IMR-90 (cell line): ENCODE measurements around the gene CYB561D1. TPM values are rescaled to one million over a fixed set of nuclear protein-coding genes. Genes with fewer than 3 reads are reported as not detected.
A peak's percentile ranks its signal among the peaks of the same experiment; 100 is the strongest.

Source experiments
- ATAC-seq: fragments of 200-7000 bp; cut with Tn5 transposase; 2 replicates; pipeline ENCODE4 v1.9.1; 2020; ENCODE audit warnings: low read depth, mild to moderate bottlenecking, moderate library complexity
- BruUV-seq: library from RNA; stranded (reverse); fragments of 400-500 nt; replicated peaks from 2 replicates; lab custom pipeline; 2021; lab: Mats Ljungman, UMichigan
- CTCF ChIA-PET: fragments of 300-600 bp; formaldehyde crosslinking; extraction: SDS; loops from one replicate; lab custom pipeline; 2021; ENCODE audit warnings: antibody characterized with exemption; lab: Yijun Ruan, JAX
- POLR2A ChIA-PET: fragments of 300-600 bp; sonication (Branson Sonifier 250); formaldehyde crosslinking; loops from one replicate; lab custom pipeline; 2022; ENCODE audit warnings: antibody characterized with exemption; ENCODE audit not compliant: unreplicated experiment; lab: Charles Lee
- DNase-seq: peaks from one replicate; pipeline ENCODE4 v3.0.0; 2013
- H2AFZ ChIP-seq: replicated peaks from 2 replicates; pipeline ENCODE3; 2013; ENCODE audit warnings: low read length, mild to moderate bottlenecking; ENCODE audit not compliant: poor library complexity
- H2AK5ac ChIP-seq: 2 replicates; pipeline ENCODE4 v1.6.1; 2013; ENCODE audit warnings: low read depth, low read length, inconsistent platforms
- H2AK9ac ChIP-seq: replicated peaks from 2 replicates; pipeline ENCODE3; 2013; ENCODE audit warnings: mild to moderate bottlenecking, low read depth, low read length, moderate library complexity; ENCODE audit not compliant: poor library complexity
- H2BK120ac ChIP-seq: 2 replicates; pipeline ENCODE4 v1.6.1; 2013; ENCODE audit warnings: low read depth, low read length, inconsistent platforms
- H2BK15ac ChIP-seq: 3 replicates; pipeline ENCODE4 v1.6.1; 2013; ENCODE audit warnings: low read depth, low read length, inconsistent platforms
- H2BK20ac ChIP-seq: 2 replicates; pipeline ENCODE4 v1.6.1; 2013; ENCODE audit warnings: low read depth, mild to moderate bottlenecking, inconsistent platforms, low read length, moderate library complexity
- H2BK5ac ChIP-seq: 2 replicates; pipeline ENCODE4 v1.6.1; 2013; ENCODE audit warnings: mild to moderate bottlenecking, low read depth, low read length, inconsistent platforms; ENCODE audit not compliant: poor library complexity, severe bottlenecking
- H3K14ac ChIP-seq: replicated peaks from 2 replicates; pipeline ENCODE4 v1.6.1; 2013; ENCODE audit warnings: low read depth, low read length, inconsistent platforms
- H3K18ac ChIP-seq: 2 replicates; pipeline ENCODE4 v1.6.1; 2013; ENCODE audit warnings: low read depth, low read length, control low read depth
- H3K23ac ChIP-seq: 2 replicates; pipeline ENCODE4 v1.6.1; 2013; ENCODE audit warnings: low read depth, low read length, inconsistent platforms
- H3K27ac ChIP-seq: 2 replicates; pipeline ENCODE4 v1.5.1; 2013; ENCODE audit warnings: mild to moderate bottlenecking, control low read depth, low read length; ENCODE audit not compliant: insufficient read depth
- H3K27me3 ChIP-seq: 2 replicates; pipeline ENCODE4 v1.6.1; 2013; ENCODE audit warnings: low read length; ENCODE audit not compliant: control insufficient read depth, insufficient read depth
- H3K36me3 ChIP-seq: 2 replicates; pipeline ENCODE4 v1.6.1; 2013; ENCODE audit warnings: low read length, mixed read lengths; ENCODE audit not compliant: control insufficient read depth, insufficient read depth
- H3K4ac ChIP-seq: 2 replicates; pipeline ENCODE4 v1.6.1; 2013; ENCODE audit warnings: low read depth, low read length, inconsistent platforms
- H3K4me1 ChIP-seq: 2 replicates; pipeline ENCODE4 v1.6.1; 2013; ENCODE audit warnings: low read length, mixed read lengths; ENCODE audit not compliant: control insufficient read depth, insufficient read depth
- H3K4me2 ChIP-seq: 2 replicates; pipeline ENCODE4 v1.6.1; 2013; ENCODE audit warnings: low read depth, mild to moderate bottlenecking, control low read depth, low read length, moderate library complexity
- H3K4me3 ChIP-seq: 2 replicates; pipeline ENCODE4 v1.5.1; 2013; ENCODE audit warnings: low read depth, mild to moderate bottlenecking, control low read depth, low read length, moderate library complexity; ENCODE audit not compliant: insufficient read depth
- H3K56ac ChIP-seq: 2 replicates; pipeline ENCODE4 v1.6.1; 2013; ENCODE audit warnings: low read length, inconsistent platforms; ENCODE audit not compliant: insufficient read depth; ENCODE audit errors: extremely low read depth
- H3K79me1 ChIP-seq, 2 experiments: 2 replicates each; pipeline ENCODE4 v1.6.1; 2013; ENCODE audit warnings: low read length in 2 of 2, inconsistent platforms in 1 of 2, low read depth in 1 of 2
- H3K9ac ChIP-seq: 2 replicates; pipeline ENCODE4 v1.6.1; 2013; ENCODE audit warnings: low read depth, low read length, control low read depth
- H3K9me1 ChIP-seq: 2 replicates; pipeline ENCODE4 v1.6.1; 2013; ENCODE audit warnings: low read length, inconsistent platforms; ENCODE audit not compliant: insufficient read depth
- H3K9me3 ChIP-seq: 2 replicates; pipeline ENCODE4 v1.6.1; 2013; ENCODE audit warnings: low read length; ENCODE audit not compliant: control insufficient read depth, insufficient read depth
- H4K20me1 ChIP-seq: 2 replicates; pipeline ENCODE4 v1.6.1; 2013; ENCODE audit warnings: low read length, inconsistent platforms; ENCODE audit not compliant: insufficient read depth
- H4K5ac ChIP-seq: 2 replicates; pipeline ENCODE4 v1.6.1; 2013; ENCODE audit warnings: mild to moderate bottlenecking, low read depth, low read length, control low read depth
- H4K8ac ChIP-seq, 2 experiments: 2 replicates each; pipeline ENCODE4 v1.6.1; 2013; ENCODE audit warnings: low read depth in 2 of 2, low read length in 2 of 2, control low read depth in 1 of 2, inconsistent platforms in 1 of 2
- H4K91ac ChIP-seq: 2 replicates; pipeline ENCODE4 v1.6.1; 2013; ENCODE audit warnings: low read depth, low read length, inconsistent platforms; ENCODE audit not compliant: insufficient read depth
- BHLHE40 ChIP-seq: fragments of 150-350 bp; IDR thresholded peaks from 2 replicates; pipeline ENCODE4 v1.6.1; 2016; ENCODE audit warnings: mild to moderate bottlenecking, low read depth, low read length
- CEBPB ChIP-seq: IDR thresholded peaks from 2 replicates; pipeline ENCODE4 v1.6.1; 2012; ENCODE audit warnings: low read depth, low read length, improper control_type of control experiment
- ELK1 ChIP-seq: fragments of 150-350 bp; IDR thresholded peaks from 2 replicates; pipeline ENCODE4 v1.6.1; 2016; ENCODE audit warnings: low read depth, mild to moderate bottlenecking, low read length, moderate library complexity, borderline replicate concordance
- FOS ChIP-seq: fragments of 150-350 bp; IDR thresholded peaks from 2 replicates; pipeline ENCODE4 v1.6.1; 2016; ENCODE audit warnings: low read depth, low read length
- POLR2A ChIP-seq: IDR thresholded peaks from 2 replicates; pipeline ENCODE4 v1.6.1; 2012; ENCODE audit warnings: mild to moderate bottlenecking, low read depth, low read length
- RAD21 ChIP-seq: IDR thresholded peaks from 2 replicates; pipeline ENCODE4 v1.6.1; 2012; ENCODE audit warnings: low read length, improper control_type of control experiment
- RCOR1 ChIP-seq: IDR thresholded peaks from 2 replicates; pipeline ENCODE4 v1.6.1; 2012; ENCODE audit warnings: mild to moderate bottlenecking, low read length, improper control_type of control experiment; ENCODE audit not compliant: insufficient replicate concordance
- WGBS, 2 experiments: methylation state at CpG; one replicate each; pipeline versions ENCODE4 v1.1.5 to v1.1.7; 2013; ENCODE audit warnings: missing lambda C conversion rate in 2 of 2; ENCODE audit not compliant: insufficient read length in 1 of 2; ENCODE audit errors: extremely low coverage in 2 of 2; 5-methylcytosine and 5-hydroxymethylcytosine counted together
- dilution Hi-C: fragments of 300-500 bp; cut with HindIII; formaldehyde crosslinking; loops from one replicate; pipeline ENCODE4 v1.14.3; 2018; ENCODE audit warnings: low sequenced_read_pairs; ENCODE audit not compliant: unreplicated experiment
- in situ Hi-C: fragments of 300-500 bp; cut with MboI; formaldehyde crosslinking; loops from 3 replicates; pipeline ENCODE4 v1.14.3; 2019; ENCODE audit warnings: low sequenced_read_pairs, inconsistent platforms, mixed read lengths
- intact Hi-C: fragments of 100-400 bp; cut with micrococcal nuclease; formaldehyde crosslinking; loops from 2 replicates; pipeline ENCODE4 v1.10.0; 2022
- polyA plus RNA-seq, 3 experiments: library from polyadenylated mRNA; depleted of rRNA; stranded (reverse); fragments of >200 nt; gene quantifications; 2 replicates each; pipeline ENCODE4 v1.2.3, GENCODE V29; 2012; ENCODE audit warnings: low replicate concordance in 1 of 3
- total RNA-seq: library from RNA; depleted of rRNA; stranded (reverse); fragments of >200 nt; gene quantifications from 2 replicates; pipeline ENCODE4 v1.2.3, GENCODE V29; 2012

Gene CYB561D1
- total and polyA plus RNA-seq, 2 of the 4 experiments (the other 2 are of a cell fraction), result 5.7 to 8.1 TPM

GRCh38 chr1:109534307-109534858 is 40.5 kb downstream of the CYB561D1 start (continued):
- TF ChIP-seq CEBPB (no peak), RCOR1 (no peak)

- H3K23ac ChIP-seq, result no peak overlapping the region
- no peak overlapping the region for H2BK20ac ChIP-seq
- no peak overlapping the region for H3K4me3 ChIP-seq
- no peak overlapping the region for H3K27ac ChIP-seq
- H2AK9ac ChIP-seq, result no peak overlapping the region
- H3K4me1 ChIP-seq, result peaks cover 4% of the 10 kb centered on the region
- H4K5ac ChIP-seq, result no peak overlapping the region
- no peaks in the 10 kb centered on the region; the same call in 1 of the 2 replicates for H3K9me1 ChIP-seq
- no peak for DNase-seq
- in situ Hi-C loops, result loop anchor here (10.0 kb wide), 1 partner anchor 271 kb away; no protein-coding TSS in a partner anchor
- H3K56ac ChIP-seq, result no peak overlapping the region
- H2AK5ac ChIP-seq, result no peak overlapping the region
- no peak overlapping the region for H2BK15ac ChIP-seq
- no peaks in the 10 kb centered on the region for H4K20me1 ChIP-seq
- no peak overlapping the region for H3K4ac ChIP-seq
- no peak overlapping the region for H4K91ac ChIP-seq
- H2BK120ac ChIP-seq, result no peak overlapping the region
- H3K9ac ChIP-seq, result no peak overlapping the region
- no peaks in the 10 kb centered on the region for H3K79me1 ChIP-seq
- H2AFZ ChIP-seq, result no peak overlapping the region
- intact Hi-C loops, result no loop called here
- no peak overlapping the region for H3K14ac ChIP-seq
- no peak overlapping the region for H2BK5ac ChIP-seq
- H3K9me3 ChIP-seq, result no peaks in the 10 kb centered on the region
- no TSS peak for BruUV-seq
- CTCF ChIA-PET, result interaction anchor here (0.8 kb wide), 1 partner anchor 45 kb away, joined by 5 read pairs; no protein-coding TSS in a partner anchor
- no peak overlapping the region for H3K4me2 ChIP-seq
- POLR2A ChIA-PET, result no interaction called here
- 100% methylated on average over 1 of the region's 4 CpGs; no CpG with 5 or more reads in 1 of the 2 experiments for WGBS, 2 experiments
- no peak overlapping the region for H4K8ac ChIP-seq
- ATAC-seq, result no peak
- TF ChIP-seq ELK1, result no peak
- no peak for TF ChIP-seq RCOR1
- TF ChIP-seq RAD21, result no peak
- TF ChIP-seq FOS, result no peak
- TF ChIP-seq BHLHE40, result no peak
- no peak for TF ChIP-seq POLR2A
- 0 out of 2 replicates have a peak, but pooled peaks have one; percentile 2 for TF ChIP-seq CEBPB
- H3K27me3 ChIP-seq, result peaks cover 12% of the 10 kb centered on the region
- no peak overlapping the region for H3K18ac ChIP-seq
- H3K36me3 ChIP-seq, result no peaks in the 10 kb centered on the region
- dilution Hi-C loops, result no loop called here
Observed at GRCh38 chr1:109535481-109535880, 41.6 kb downstream of the CYB561D1 start.
